HepG2 (cell line): ENCODE measurements around the gene SETD2. TPM values are rescaled to one million over a fixed set of nuclear protein-coding genes. Genes with fewer than 3 reads are reported as not detected.

ENCODE experiments used
- ADNP ChIP-seq: sonication (generic); formaldehyde crosslinking; IDR thresholded peaks from 2 replicates; pipeline ENCODE4 v1.4.0; 2020; ENCODE audit warnings: missing genetic modification reagents
- ARNT2 ChIP-seq: sonication (generic); formaldehyde crosslinking; IDR thresholded peaks from 2 replicates; pipeline ENCODE4 v1.8.0; 2022; ENCODE audit warnings: mild to moderate bottlenecking, low read depth, missing genetic modification reagents, moderate library complexity
- ERF ChIP-seq: IDR thresholded peaks from 2 replicates; pipeline ENCODE4 v1.6.1; 2018; ENCODE audit warnings: missing biosample characterization, missing genetic modification reagents
- ESRRA ChIP-seq: sonication (generic); formaldehyde crosslinking; IDR thresholded peaks from 2 replicates; pipeline ENCODE4 v1.5.1; 2020; ENCODE audit warnings: mild to moderate bottlenecking, low read depth, missing genetic modification reagents
- HNRNPL ChIP-seq: fragments of 200-400 bp; formaldehyde crosslinking; IDR thresholded peaks from 2 replicates; pipeline ENCODE4 v1.6.1; 2017; ENCODE audit warnings: mild to moderate bottlenecking, low read depth, low read length
- NFYB ChIP-seq: sonication (generic); formaldehyde crosslinking; IDR thresholded peaks from 2 replicates; pipeline ENCODE4 v1.4.0; 2020; ENCODE audit warnings: missing genetic modification reagents
- POLR2A ChIP-seq, 2 experiments: IDR thresholded peaks; 2 replicates each; pipeline ENCODE4 v1.6.1; 2011; ENCODE audit warnings: low read depth in 2 of 2, low read length in 2 of 2, mild to moderate bottlenecking in 1 of 2, moderate library complexity in 1 of 2; ENCODE audit not compliant: insufficient read depth in 1 of 2
- REPIN1 ChIP-seq: sonication (generic); formaldehyde crosslinking; IDR thresholded peaks from 2 replicates; pipeline ENCODE4 v1.8.0; 2022; ENCODE audit warnings: missing genetic modification reagents, low read depth, mild to moderate bottlenecking, borderline replicate concordance
- RORA ChIP-seq: sonication (generic); formaldehyde crosslinking; IDR thresholded peaks from 2 replicates; pipeline ENCODE4 v1.5.0; 2020; ENCODE audit warnings: mild to moderate bottlenecking, missing genetic modification reagents, moderate library complexity
- XRCC5 ChIP-seq: fragments of 200-400 bp; formaldehyde crosslinking; optimal IDR thresholded peaks from 2 replicates; pipeline ENCODE3; 2017; ENCODE audit warnings: mild to moderate bottlenecking, low read length
- ZNF136 ChIP-seq: sonication (generic); formaldehyde crosslinking; IDR thresholded peaks from 2 replicates; pipeline ENCODE4 v1.8.1; 2022; ENCODE audit warnings: low read depth, mild to moderate bottlenecking, moderate library complexity, missing genetic modification reagents
- ZNF24 ChIP-seq: fragments of 450-650 bp; IDR thresholded peaks from 2 replicates; pipeline ENCODE4 v1.6.1; 2017; ENCODE audit warnings: antibody characterized with exemption, mild to moderate bottlenecking
- polyA plus RNA-seq, 8 experiments: library from polyadenylated mRNA; depleted of rRNA in 3 of 8; stranded (reverse) in 7 of 8; unstranded in 1 of 8; fragments of >200 nt; fragmentation: Illumina TruSeq in 4 of 8; extraction: Trizol in 4 of 8; gene quantifications; 2 replicates each; pipeline versions ENCODE4 v1.2.1 to v1.2.3, GENCODE V29; 2011 to 2016; ENCODE audit warnings: low read depth in 4 of 8, missing spikeins in 1 of 8, mixed read lengths in 1 of 8; ENCODE audit not compliant: insufficient read depth in 1 of 8
- total RNA-seq, 5 experiments: library from RNA; depleted of rRNA; stranded (reverse); fragments of >200 nt; fragmentation: Illumina TruSeq; extraction: Trizol; gene quantifications; 2 replicates each; pipeline ENCODE4 v1.2.3, GENCODE V29; 2016; ENCODE audit warnings: low read depth in 1 of 5
- TF ChIP-seq, protein P1 (sequence below): sonication (generic); formaldehyde crosslinking; IDR thresholded peaks from 2 replicates; pipeline ENCODE4 v1.4.0; 2020; ENCODE audit warnings: mild to moderate bottlenecking, missing genetic modification reagents, borderline replicate concordance
- TF ChIP-seq, protein P2 (sequence below): sonication (generic); formaldehyde crosslinking; IDR thresholded peaks from 2 replicates; pipeline ENCODE4 v1.9.0; 2022; ENCODE audit warnings: low read depth, missing genetic modification reagents
- TF ChIP-seq, protein P3 (sequence below): sonication (generic); formaldehyde crosslinking; IDR thresholded peaks from 2 replicates; pipeline ENCODE4 v1.8.0; 2022; ENCODE audit warnings: mild to moderate bottlenecking, missing genetic modification reagents
- TF ChIP-seq, protein P4 (sequence below): IDR thresholded peaks from 2 replicates; pipeline ENCODE4 v1.6.1; 2016; ENCODE audit warnings: low read depth, borderline replicate concordance
- TF ChIP-seq, protein P5 (sequence below): sonication (generic); formaldehyde crosslinking; IDR thresholded peaks from 2 replicates; pipeline ENCODE4 v1.4.0; 2020; ENCODE audit warnings: mild to moderate bottlenecking, low read depth, missing genetic modification reagents

Gene SETD2
- total and polyA plus RNA-seq, 2 of the 13 experiments (the other 11 are each of a cell fraction or from before 2014, with no cell fraction given) = 14.2 to 24.2 TPM

DNA sequence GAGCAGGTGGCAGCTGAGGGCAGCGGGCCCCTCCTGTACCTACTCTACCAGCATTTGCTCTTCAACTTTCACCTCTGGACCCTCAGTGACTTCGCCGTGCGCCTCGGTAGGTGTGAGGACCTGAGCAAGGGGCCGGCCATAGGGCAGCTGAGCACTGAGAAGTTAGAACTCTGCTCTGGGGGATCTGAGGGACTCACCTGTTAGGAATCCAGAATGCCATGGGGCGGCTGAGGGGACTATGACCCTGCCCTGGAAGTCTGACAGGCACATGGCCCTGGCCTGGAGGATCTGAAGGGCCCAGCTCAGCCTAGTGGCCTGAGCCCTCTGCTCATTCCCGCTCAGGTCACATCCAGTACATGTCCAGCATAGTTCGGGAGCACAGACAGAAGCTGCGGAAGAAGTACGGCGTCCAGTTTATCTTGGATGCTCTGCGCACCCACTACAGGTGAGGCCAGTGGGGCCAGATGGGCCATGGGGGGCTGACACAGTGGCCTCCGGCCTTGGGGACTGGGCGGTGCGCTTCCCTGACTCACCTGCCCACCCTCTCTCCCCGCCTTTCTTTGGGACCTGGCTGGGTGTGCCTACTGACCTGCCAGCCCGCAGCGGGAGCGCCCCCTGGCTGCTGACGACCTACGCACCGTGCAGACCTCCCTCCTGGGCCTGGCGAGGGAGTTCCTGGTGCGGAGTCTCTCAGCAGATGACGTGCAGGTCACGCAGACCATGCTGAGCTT is 165.6 kb downstream of the SETD2 start (continued):
- TF ChIP-seq, protein P1, sequence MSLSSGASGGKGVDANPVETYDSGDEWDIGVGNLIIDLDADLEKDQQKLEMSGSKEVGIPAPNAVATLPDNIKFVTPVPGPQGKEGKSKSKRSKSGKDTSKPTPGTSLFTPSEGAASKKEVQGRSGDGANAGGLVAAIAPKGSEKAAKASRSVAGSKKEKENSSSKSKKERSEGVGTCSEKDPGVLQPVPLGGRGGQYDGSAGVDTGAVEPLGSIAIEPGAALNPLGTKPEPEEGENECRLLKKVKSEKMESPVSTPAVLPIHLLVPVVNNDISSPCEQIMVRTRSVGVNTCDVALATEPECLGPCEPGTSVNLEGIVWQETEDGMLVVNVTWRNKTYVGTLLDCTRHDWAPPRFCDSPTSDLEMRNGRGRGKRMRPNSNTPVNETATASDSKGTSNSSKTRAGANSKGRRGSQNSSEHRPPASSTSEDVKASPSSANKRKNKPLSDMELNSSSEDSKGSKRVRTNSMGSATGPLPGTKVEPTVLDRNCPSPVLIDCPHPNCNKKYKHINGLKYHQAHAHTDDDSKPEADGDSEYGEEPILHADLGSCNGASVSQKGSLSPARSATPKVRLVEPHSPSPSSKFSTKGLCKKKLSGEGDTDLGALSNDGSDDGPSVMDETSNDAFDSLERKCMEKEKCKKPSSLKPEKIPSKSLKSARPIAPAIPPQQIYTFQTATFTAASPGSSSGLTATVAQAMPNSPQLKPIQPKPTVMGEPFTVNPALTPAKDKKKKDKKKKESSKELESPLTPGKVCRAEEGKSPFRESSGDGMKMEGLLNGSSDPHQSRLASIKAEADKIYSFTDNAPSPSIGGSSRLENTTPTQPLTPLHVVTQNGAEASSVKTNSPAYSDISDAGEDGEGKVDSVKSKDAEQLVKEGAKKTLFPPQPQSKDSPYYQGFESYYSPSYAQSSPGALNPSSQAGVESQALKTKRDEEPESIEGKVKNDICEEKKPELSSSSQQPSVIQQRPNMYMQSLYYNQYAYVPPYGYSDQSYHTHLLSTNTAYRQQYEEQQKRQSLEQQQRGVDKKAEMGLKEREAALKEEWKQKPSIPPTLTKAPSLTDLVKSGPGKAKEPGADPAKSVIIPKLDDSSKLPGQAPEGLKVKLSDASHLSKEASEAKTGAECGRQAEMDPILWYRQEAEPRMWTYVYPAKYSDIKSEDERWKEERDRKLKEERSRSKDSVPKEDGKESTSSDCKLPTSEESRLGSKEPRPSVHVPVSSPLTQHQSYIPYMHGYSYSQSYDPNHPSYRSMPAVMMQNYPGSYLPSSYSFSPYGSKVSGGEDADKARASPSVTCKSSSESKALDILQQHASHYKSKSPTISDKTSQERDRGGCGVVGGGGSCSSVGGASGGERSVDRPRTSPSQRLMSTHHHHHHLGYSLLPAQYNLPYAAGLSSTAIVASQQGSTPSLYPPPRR (CRISPR knock-in tag) = 0 out of 2 replicates have a peak, but pooled peaks have one; percentile 36
- TF ChIP-seq, protein P2, sequence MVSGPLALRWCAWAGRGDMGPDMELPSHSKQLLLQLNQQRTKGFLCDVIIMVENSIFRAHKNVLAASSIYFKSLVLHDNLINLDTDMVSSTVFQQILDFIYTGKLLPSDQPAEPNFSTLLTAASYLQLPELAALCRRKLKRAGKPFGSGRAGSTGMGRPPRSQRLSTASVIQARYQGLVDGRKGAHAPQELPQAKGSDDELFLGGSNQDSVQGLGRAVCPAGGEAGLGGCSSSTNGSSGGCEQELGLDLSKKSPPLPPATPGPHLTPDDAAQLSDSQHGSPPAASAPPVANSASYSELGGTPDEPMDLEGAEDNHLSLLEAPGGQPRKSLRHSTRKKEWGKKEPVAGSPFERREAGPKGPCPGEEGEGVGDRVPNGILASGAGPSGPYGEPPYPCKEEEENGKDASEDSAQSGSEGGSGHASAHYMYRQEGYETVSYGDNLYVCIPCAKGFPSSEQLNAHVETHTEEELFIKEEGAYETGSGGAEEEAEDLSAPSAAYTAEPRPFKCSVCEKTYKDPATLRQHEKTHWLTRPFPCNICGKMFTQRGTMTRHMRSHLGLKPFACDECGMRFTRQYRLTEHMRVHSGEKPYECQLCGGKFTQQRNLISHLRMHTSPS = 0 out of 2 replicates have a peak, but pooled peaks have one; percentile 46
- TF ChIP-seq, protein P3, sequence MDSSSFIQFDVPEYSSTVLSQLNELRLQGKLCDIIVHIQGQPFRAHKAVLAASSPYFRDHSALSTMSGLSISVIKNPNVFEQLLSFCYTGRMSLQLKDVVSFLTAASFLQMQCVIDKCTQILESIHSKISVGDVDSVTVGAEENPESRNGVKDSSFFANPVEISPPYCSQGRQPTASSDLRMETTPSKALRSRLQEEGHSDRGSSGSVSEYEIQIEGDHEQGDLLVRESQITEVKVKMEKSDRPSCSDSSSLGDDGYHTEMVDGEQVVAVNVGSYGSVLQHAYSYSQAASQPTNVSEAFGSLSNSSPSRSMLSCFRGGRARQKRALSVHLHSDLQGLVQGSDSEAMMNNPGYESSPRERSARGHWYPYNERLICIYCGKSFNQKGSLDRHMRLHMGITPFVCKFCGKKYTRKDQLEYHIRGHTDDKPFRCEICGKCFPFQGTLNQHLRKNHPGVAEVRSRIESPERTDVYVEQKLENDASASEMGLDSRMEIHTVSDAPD (CRISPR knock-in tag) = no peak
- TF ChIP-seq ERF (CRISPR knock-in tag) = peak; percentile 46; the same call in 1 of the 2 replicates
- TF ChIP-seq ARNT2 = peak; percentile 50; the same call in 1 of the 2 replicates
- TF ChIP-seq RORA = no peak
- TF ChIP-seq ESRRA = 0 out of 2 replicates have a peak, but pooled peaks have one; percentile 25
- no peak for TF ChIP-seq ZNF24
- peak; percentile 47 for TF ChIP-seq XRCC5
- peak; percentile 83; the same call in 1 of the 2 replicates for TF ChIP-seq REPIN1
- peak; percentile 72; the same call in 1 of the 2 replicates for TF ChIP-seq HNRNPL
- no peak for TF ChIP-seq POLR2A (IDR thresholded peaks at IDR 0.05; ENCODE audit: insufficient read depth in 1 of 2, low read depth in 2 of 2, low read length in 2 of 2)
- TF ChIP-seq, protein P4, sequence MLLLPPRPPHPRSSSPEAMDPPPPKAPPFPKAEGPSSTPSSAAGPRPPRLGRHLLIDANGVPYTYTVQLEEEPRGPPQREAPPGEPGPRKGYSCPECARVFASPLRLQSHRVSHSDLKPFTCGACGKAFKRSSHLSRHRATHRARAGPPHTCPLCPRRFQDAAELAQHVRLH (CRISPR knock-in tag) = peak; percentile 67; the same call in 1 of the 2 replicates
- peak; percentile 64; the same call in 1 of the 2 replicates for TF ChIP-seq ZNF136
- TF ChIP-seq NFYB (CRISPR knock-in tag) = no peak
- no peak for TF ChIP-seq ADNP (CRISPR knock-in tag)
- TF ChIP-seq, protein P5, sequence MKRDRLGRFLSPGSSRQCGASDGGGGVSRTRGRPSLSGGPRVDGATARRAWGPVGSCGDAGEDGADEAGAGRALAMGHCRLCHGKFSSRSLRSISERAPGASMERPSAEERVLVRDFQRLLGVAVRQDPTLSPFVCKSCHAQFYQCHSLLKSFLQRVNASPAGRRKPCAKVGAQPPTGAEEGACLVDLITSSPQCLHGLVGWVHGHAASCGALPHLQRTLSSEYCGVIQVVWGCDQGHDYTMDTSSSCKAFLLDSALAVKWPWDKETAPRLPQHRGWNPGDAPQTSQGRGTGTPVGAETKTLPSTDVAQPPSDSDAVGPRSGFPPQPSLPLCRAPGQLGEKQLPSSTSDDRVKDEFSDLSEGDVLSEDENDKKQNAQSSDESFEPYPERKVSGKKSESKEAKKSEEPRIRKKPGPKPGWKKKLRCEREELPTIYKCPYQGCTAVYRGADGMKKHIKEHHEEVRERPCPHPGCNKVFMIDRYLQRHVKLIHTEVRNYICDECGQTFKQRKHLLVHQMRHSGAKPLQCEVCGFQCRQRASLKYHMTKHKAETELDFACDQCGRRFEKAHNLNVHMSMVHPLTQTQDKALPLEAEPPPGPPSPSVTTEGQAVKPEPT (CRISPR knock-in tag) = no peak
